Parathyroid adenoma (tissue), 2 donors: ENCODE results near the gene FAM186B.
"Not testable (repeated sequence)": the region's sequence is repeated elsewhere in the genome, so short reads cannot be mapped to it uniquely, and the experiment has no call there.

Experiments
- H2AFZ ChIP-seq: fragments of 300-600 bp; sonication (generic); one replicate; pipeline ENCODE4 v1.7.0; 2017; ENCODE audit warnings: antibody characterized with exemption, mild to moderate bottlenecking
- H3K27ac ChIP-seq: fragments of 300-600 bp; sonication (generic); one replicate; pipeline ENCODE4 v1.7.0; 2017
- H3K27me3 ChIP-seq: fragments of 300-600 bp; sonication (generic); one replicate; pipeline ENCODE4 v1.7.0; 2017; ENCODE audit warnings: low read length; ENCODE audit not compliant: control insufficient read depth, insufficient read depth
- H3K36me3 ChIP-seq: fragments of 300-600 bp; sonication (generic); one replicate; pipeline ENCODE4 v1.7.0; 2017; ENCODE audit warnings: low read length; ENCODE audit not compliant: control insufficient read depth, insufficient read depth
- H3K4me1 ChIP-seq: fragments of 300-600 bp; sonication (generic); one replicate; pipeline ENCODE4 v1.7.0; 2017; ENCODE audit warnings: control low read depth
- H3K4me2 ChIP-seq: fragments of 300-600 bp; sonication (generic); one replicate; pipeline ENCODE4 v1.7.0; 2017; ENCODE audit warnings: low read length
- H3K4me3 ChIP-seq: fragments of 300-600 bp; sonication (generic); one replicate; pipeline ENCODE4 v1.7.0; 2017; ENCODE audit warnings: low read depth, low read length
- H3K79me2 ChIP-seq: fragments of 300-600 bp; sonication (generic); one replicate; pipeline ENCODE4 v1.7.0; 2017; ENCODE audit warnings: control low read depth
- H3K9ac ChIP-seq: fragments of 300-600 bp; sonication (generic); one replicate; pipeline ENCODE4 v1.7.0; 2017; ENCODE audit warnings: mild to moderate bottlenecking
- H3K9me3 ChIP-seq: fragments of 300-600 bp; sonication (generic); one replicate; pipeline ENCODE4 v1.7.0; 2017; ENCODE audit warnings: low read length; ENCODE audit not compliant: control insufficient read depth
- TF ChIP-seq, protein P1 (sequence below): fragments of 300-600 bp; sonication (generic); IDR thresholded peaks from one replicate; pipeline ENCODE4 v1.7.0; 2017; ENCODE audit warnings: antibody characterized with exemption, mild to moderate bottlenecking
- donor health status: primary hyperparathyroidism.

FAM186B gene, protein sequence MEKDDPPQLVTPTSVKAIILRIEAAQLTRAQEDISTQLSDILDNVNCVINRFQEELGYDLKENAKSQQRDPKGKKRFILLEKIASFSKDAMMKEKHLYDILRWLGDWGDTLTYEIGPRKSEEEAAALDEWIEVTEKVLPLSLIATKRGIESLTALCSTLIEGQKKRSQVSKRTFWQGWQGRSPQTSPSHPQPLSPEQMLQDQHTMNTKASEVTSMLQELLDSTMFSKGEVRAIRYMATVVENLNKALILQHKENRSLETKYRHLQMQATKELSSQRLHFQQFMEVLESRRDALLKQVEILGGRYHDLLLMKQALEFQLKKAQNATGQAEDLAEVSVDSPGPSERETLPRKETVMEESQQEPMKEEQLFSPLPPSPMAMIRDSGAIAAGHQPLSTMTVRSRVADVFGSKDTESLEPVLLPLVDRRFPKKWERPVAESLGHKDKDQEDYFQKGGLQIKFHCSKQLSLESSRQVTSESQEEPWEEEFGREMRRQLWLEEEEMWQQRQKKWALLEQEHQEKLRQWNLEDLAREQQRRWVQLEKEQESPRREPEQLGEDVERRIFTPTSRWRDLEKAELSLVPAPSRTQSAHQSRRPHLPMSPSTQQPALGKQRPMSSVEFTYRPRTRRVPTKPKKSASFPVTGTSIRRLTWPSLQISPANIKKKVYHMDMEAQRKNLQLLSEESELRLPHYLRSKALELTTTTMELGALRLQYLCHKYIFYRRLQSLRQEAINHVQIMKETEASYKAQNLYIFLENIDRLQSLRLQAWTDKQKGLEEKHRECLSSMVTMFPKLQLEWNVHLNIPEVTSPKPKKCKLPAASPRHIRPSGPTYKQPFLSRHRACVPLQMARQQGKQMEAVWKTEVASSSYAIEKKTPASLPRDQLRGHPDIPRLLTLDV

DNA sequence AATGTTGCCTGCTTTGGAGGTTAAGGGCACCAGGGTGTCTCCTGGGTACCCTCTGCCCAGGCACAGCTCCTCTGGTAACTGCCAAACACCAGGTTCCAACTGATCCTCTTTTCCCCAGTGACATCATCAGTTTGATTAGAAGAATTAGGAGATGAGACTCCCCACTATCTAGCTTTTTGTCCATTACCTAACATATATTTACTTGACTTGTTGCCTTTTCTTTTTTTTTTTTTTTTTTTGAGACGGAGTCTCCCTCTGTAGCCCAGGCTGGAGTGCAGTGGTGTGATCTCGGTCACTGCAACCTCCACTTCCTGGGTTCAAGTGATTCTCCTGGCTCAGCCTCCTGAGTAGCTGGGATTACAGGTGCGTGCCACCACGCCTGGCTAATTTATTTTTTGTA lies at the start of gene FAM186B:
TSS of gene FAM186B (minus strand) at position 101 of the 400 bp plus-strand sequence. CDS start 162 bp downstream, outside the sequence.
- H3K4me1 ChIP-seq, H2AFZ ChIP-seq, H3K79me2 ChIP-seq, H3K27ac ChIP-seq, H3K36me3 ChIP-seq, H3K9me3 ChIP-seq, H3K9ac ChIP-seq, H3K4me2 ChIP-seq, H3K4me3 ChIP-seq, H3K27me3 ChIP-seq: not testable (repeated sequence)

DNA sequence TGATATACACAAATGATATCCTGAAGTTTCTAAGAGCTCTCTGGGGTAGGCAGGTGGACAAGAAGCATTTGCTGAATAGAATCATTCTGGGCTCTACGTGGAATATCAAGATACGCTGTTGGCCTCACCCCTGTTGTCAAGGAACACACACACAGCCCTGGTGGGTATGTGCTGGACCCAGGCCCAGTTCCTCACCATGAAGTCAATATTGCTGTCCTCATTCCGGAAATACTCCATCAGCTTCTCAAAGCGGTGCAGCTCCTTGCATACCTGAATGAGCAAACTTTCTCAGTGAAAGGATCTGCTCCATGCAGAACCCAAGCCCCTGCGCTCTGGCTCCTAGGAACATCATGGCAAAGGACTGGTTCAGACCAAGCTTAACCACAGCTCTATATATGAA lies 49.3 kb upstream of the FAM186B start:
- Histone ChIP-seq H3K27me3 (no peaks in the 10 kb centered on the region), H3K9ac (no peak overlapping the region), H2AFZ (no peak overlapping the region), H3K9me3 (no peaks in the 10 kb centered on the region), H3K79me2 (no peaks in the 10 kb centered on the region), H3K36me3 (no peaks in the 10 kb centered on the region), H3K4me2 (no peak overlapping the region), H3K4me3 (no peak overlapping the region), H3K27ac (no peak overlapping the region), H3K4me1 (no peaks in the 10 kb centered on the region)
- TF ChIP-seq, protein P1, sequence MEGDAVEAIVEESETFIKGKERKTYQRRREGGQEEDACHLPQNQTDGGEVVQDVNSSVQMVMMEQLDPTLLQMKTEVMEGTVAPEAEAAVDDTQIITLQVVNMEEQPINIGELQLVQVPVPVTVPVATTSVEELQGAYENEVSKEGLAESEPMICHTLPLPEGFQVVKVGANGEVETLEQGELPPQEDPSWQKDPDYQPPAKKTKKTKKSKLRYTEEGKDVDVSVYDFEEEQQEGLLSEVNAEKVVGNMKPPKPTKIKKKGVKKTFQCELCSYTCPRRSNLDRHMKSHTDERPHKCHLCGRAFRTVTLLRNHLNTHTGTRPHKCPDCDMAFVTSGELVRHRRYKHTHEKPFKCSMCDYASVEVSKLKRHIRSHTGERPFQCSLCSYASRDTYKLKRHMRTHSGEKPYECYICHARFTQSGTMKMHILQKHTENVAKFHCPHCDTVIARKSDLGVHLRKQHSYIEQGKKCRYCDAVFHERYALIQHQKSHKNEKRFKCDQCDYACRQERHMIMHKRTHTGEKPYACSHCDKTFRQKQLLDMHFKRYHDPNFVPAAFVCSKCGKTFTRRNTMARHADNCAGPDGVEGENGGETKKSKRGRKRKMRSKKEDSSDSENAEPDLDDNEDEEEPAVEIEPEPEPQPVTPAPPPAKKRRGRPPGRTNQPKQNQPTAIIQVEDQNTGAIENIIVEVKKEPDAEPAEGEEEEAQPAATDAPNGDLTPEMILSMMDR: no peak

DNA sequence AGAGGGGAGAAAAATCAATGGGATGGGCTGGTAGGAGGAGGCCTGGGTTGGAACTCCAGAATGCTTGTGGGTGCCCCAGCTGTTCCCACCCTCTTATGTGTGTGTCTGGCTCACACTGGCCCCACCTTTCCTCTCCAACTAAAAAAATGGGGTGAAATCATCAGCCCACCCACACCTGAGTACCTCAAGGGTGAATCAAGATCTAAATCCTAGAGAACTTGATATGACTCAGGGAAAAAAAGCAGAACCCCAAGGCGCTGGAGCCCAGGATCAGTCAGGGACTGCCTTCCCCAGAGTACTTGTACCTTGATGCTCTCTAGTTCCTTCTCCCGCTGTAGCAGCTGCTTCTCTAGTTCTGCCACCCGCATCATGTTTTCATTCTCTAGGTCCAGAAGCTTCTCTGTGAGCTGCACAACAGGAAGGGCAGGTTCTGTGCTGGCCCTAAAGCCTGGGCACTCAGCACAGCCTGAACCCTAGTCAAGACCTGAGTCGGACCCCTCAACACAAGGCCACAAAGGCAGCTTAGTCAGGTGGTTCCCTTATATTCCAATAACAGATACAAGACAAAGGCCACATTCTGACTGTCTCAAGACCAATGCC lies 47.6 kb upstream of the FAM186B start:
- TF ChIP-seq, protein P1: no peak
- no peak overlapping the region for H3K9ac ChIP-seq
- H3K27ac ChIP-seq: no peak overlapping the region

DNA sequence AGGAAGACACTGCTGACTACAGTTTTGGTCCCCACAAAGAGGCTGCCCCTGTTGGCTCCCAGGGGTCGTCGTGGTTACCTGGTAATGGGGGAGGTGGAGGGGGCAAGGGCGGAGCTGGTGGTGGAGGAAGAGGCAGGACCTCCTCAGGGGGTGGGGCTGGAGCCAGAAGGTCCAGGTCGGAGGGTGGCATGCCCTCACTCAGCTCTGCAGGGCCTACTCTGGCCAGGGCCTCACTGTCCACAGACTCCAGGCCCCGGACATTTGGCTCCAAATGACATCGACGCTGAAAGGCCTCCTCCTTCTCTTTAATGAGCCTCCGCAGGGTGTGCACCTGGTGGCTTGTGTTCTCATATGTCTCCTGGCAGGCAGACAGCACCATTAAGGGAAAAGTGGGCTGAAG lies 46.4 kb upstream of the FAM186B start:
- TF ChIP-seq, protein P1: no peak
- Histone ChIP-seq H3K9ac (no peak overlapping the region), H3K27ac (no peak overlapping the region), H3K79me2 (no peaks in the 10 kb centered on the region), H3K27me3 (no peaks in the 10 kb centered on the region), H3K9me3 (no peaks in the 10 kb centered on the region), H3K4me3 (no peak overlapping the region), H3K4me2 (no peak overlapping the region), H3K4me1 (no peaks in the 10 kb centered on the region), H3K36me3 (no peaks in the 10 kb centered on the region), H2AFZ (no peak overlapping the region)

More for the DNA sequence above, 47.6 kb upstream of the FAM186B start:
- Histone ChIP-seq H3K27me3 (no peaks in the 10 kb centered on the region), H3K79me2 (no peaks in the 10 kb centered on the region), H2AFZ (no peak overlapping the region), H3K4me2 (no peak overlapping the region), H3K9me3 (no peaks in the 10 kb centered on the region), H3K4me3 (no peak overlapping the region), H3K4me1 (no peaks in the 10 kb centered on the region), H3K36me3 (no peaks in the 10 kb centered on the region)

DNA sequence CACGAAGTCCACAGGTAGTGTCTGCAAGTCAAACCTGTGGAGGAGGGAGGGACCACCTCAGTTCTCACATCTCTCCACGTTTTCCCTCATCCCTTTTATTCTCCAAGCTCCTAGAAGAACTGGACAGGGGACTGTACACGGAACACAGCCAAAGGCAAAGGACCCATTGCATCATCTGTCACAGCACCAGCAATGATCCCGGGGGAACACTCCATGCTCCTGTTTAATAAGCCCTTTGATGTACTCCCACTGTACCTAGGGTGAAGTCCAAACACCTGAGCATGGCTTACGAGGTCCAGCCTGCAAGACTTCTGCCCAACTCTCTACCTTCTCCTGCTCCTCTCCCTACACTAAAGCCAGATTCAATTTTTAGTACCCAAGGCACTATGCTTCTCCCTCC lies 44.5 kb upstream of the FAM186B start:
- Histone ChIP-seq H3K27ac (no peak overlapping the region), H2AFZ (no peak overlapping the region), H3K9me3 (no peaks in the 10 kb centered on the region), H3K27me3 (no peaks in the 10 kb centered on the region), H3K4me3 (no peak overlapping the region), H3K4me1 (peaks cover 3% of the 10 kb centered on the region), H3K79me2 (no peaks in the 10 kb centered on the region), H3K36me3 (no peaks in the 10 kb centered on the region), H3K9ac (no peak overlapping the region), H3K4me2 (no peak overlapping the region)
- TF ChIP-seq, protein P1: no peak
